Endothelial cell of umbilical vein (primary cell): Measurements from ENCODE around the gene KLRF2. TPM values are rescaled to one million over a fixed set of nuclear protein-coding genes. Genes with fewer than 3 reads are reported as not detected.
A peak's percentile ranks its signal among the peaks of the same experiment; 100 is the strongest.

Experiments
- BruUV-seq: library from RNA; stranded (reverse); fragments of 400-500 nt; replicated peaks from 2 replicates; lab custom pipeline; 2021; lab: Mats Ljungman, UMichigan
- CTCF ChIA-PET: fragments of 300-600, 350-600 bp; sonication (Branson Sonifier 250); formaldehyde crosslinking; loops from one replicate; lab custom pipeline; 2021; ENCODE audit warnings: antibody characterized with exemption, inconsistent platforms; lab: Charles Lee
- POLR2A ChIA-PET: fragments of 300-600, 350-600 bp; sonication (Branson Sonifier 250); formaldehyde crosslinking; loops from one replicate; lab custom pipeline; 2021; ENCODE audit warnings: antibody characterized with exemption, inconsistent platforms; lab: Charles Lee
- DNase-seq: peaks from one replicate; pipeline ENCODE4 v3.0.0-alpha.2; 2011; ENCODE audit warnings: low read depth, low spot score
- FAIRE-seq: peaks from 2 replicates; lab custom pipeline; 2011; peaks lifted over from hg19 to GRCh38; lab: Jason Lieb, UNC
- H2AFZ ChIP-seq: 2 replicates; pipeline ENCODE4 v1.6.0; 2012; ENCODE audit warnings: low read depth, low read length, control low read depth, inconsistent platforms
- H3K27ac ChIP-seq: 2 replicates; pipeline ENCODE4 v1.5.1; 2011; ENCODE audit warnings: low read depth, mild to moderate bottlenecking, control low read depth, low read length, moderate library complexity; ENCODE audit not compliant: insufficient read depth
- H3K27me3 ChIP-seq, 2 experiments: 2 replicates each; pipeline versions ENCODE4 v1.6.0 to v1.6.1; 2011; ENCODE audit warnings: low read length in 2 of 2, mixed read lengths in 1 of 2; ENCODE audit not compliant: control insufficient read depth in 2 of 2, insufficient read depth in 2 of 2
- H3K36me3 ChIP-seq, 2 experiments: 2 replicates in 1 of 2; 3 replicates in 1 of 2; pipeline ENCODE4 v1.5.1; 2011; ENCODE audit warnings: low read length in 2 of 2, mild to moderate bottlenecking in 1 of 2, moderate library complexity in 1 of 2; ENCODE audit not compliant: control insufficient read depth in 2 of 2, insufficient read depth in 2 of 2; ENCODE audit errors: extremely low read depth in 1 of 2
- H3K4me1 ChIP-seq: 3 replicates; pipeline ENCODE4 v1.5.1; 2011; ENCODE audit warnings: mild to moderate bottlenecking, low read length; ENCODE audit not compliant: control insufficient read depth, insufficient read depth; ENCODE audit errors: extremely low read depth
- H3K4me2 ChIP-seq: 2 replicates; pipeline ENCODE4 v1.6.1; 2011; ENCODE audit warnings: low read length, control low read depth, mixed read lengths; ENCODE audit not compliant: insufficient read depth
- H3K4me3 ChIP-seq, 3 experiments: fragments of 200-600 bp in 1 of 3; sonication (generic), shearing (Covaris generic) in 1 of 3; replicated peaks in 1 of 3; 2 replicates each; pipeline ENCODE4 v1.5.1; 2011 to 2016; ENCODE audit warnings: control low read depth in 3 of 3, low read length in 3 of 3, mild to moderate bottlenecking in 2 of 3, inconsistent platforms in 1 of 3, low read depth in 1 of 3, moderate library complexity in 1 of 3; ENCODE audit not compliant: insufficient read depth in 1 of 3
- H3K79me2 ChIP-seq: 2 replicates; pipeline ENCODE4 v1.6.0; 2012; ENCODE audit warnings: low read length, inconsistent platforms; ENCODE audit not compliant: control insufficient read depth, insufficient read depth
- H3K9ac ChIP-seq: replicated peaks from 2 replicates; pipeline ENCODE3; 2011; ENCODE audit warnings: low read length, control low read depth; ENCODE audit not compliant: insufficient read depth; ENCODE audit errors: extremely low read depth
- H3K9me1 ChIP-seq: replicated peaks from 3 replicates; pipeline ENCODE4 v1.6.0; 2011; ENCODE audit warnings: mild to moderate bottlenecking, low read length; ENCODE audit not compliant: control insufficient read depth, insufficient read depth; ENCODE audit errors: extremely low read depth
- H3K9me3 ChIP-seq: replicated peaks from 2 replicates; pipeline ENCODE4 v1.5.1; 2012; ENCODE audit warnings: low read length, inconsistent platforms; ENCODE audit not compliant: control insufficient read depth, insufficient read depth
- H4K20me1 ChIP-seq: replicated peaks from 2 replicates; pipeline ENCODE3; 2011; ENCODE audit warnings: mild to moderate bottlenecking, low read length; ENCODE audit not compliant: control insufficient read depth, insufficient read depth; ENCODE audit errors: extremely low read depth
- EZH2 ChIP-seq: IDR thresholded peaks from 2 replicates; pipeline ENCODE4 v1.6.1; 2012; ENCODE audit warnings: borderline replicate concordance, low read depth, mild to moderate bottlenecking, moderate library complexity, low read length, inconsistent platforms; ENCODE audit not compliant: severe bottlenecking
- FOS ChIP-seq: IDR thresholded peaks from 2 replicates; pipeline ENCODE4 v1.6.1; 2011; ENCODE audit warnings: mild to moderate bottlenecking, low read length, moderate library complexity, borderline replicate concordance; ENCODE audit not compliant: insufficient read depth
- GATA2 ChIP-seq: IDR thresholded peaks from 2 replicates; pipeline ENCODE4 v1.7.0; 2011; ENCODE audit warnings: low read depth, mild to moderate bottlenecking, moderate library complexity, mixed read lengths, low read length; ENCODE audit not compliant: insufficient read length, insufficient read depth
- JUN ChIP-seq: IDR thresholded peaks from 2 replicates; pipeline ENCODE4 v1.6.1; 2011; ENCODE audit warnings: borderline replicate concordance, low read depth; ENCODE audit not compliant: insufficient read length, insufficient read depth
- MYC ChIP-seq: IDR thresholded peaks from one replicate; pipeline ENCODE4 v1.6.1; 2011; ENCODE audit warnings: mild to moderate bottlenecking, low read depth, low read length
- POLR2A ChIP-seq: IDR thresholded peaks from 2 replicates; pipeline ENCODE4 v1.6.1; 2012; ENCODE audit warnings: low read depth, mild to moderate bottlenecking, control low read depth, low read length
- POLR2AphosphoS5 ChIP-seq: IDR thresholded peaks from 2 replicates; pipeline ENCODE4 v1.6.1; 2012; ENCODE audit warnings: low read depth, mild to moderate bottlenecking, control low read depth, low read length, moderate library complexity; ENCODE audit not compliant: insufficient read depth
- dilution Hi-C: fragments of 300-500 bp; cut with MboI; formaldehyde crosslinking; loops from one replicate; pipeline ENCODE4 v1.15.0; 2019; ENCODE audit warnings: low sequenced_read_pairs; ENCODE audit not compliant: extremely low pct_ligation_motif_present
- intact Hi-C: fragments of 100-400 bp; cut with micrococcal nuclease; formaldehyde crosslinking; loops from one replicate; pipeline ENCODE4 v1.10.0; 2022
- polyA plus RNA-seq, 4 experiments: library from polyadenylated mRNA; depleted of rRNA in 3 of 4; stranded (reverse) in 3 of 4; unstranded in 1 of 4; fragments of >200 nt; gene quantifications; 2 replicates each; pipeline versions ENCODE4 v1.2.1 to v1.2.3, GENCODE V29; 2011 to 2012; ENCODE audit warnings: missing spikeins in 1 of 4
- total RNA-seq: library from RNA; stranded (reverse); gene quantifications from 2 replicates; pipeline ENCODE4 v1.2.3, GENCODE V29; 2021
- TF ChIP-seq, protein P1 (sequence below), 2 donors: IDR thresholded peaks; 1 replicate in 1 of 2; 2 replicates in 1 of 2; pipeline ENCODE4 v1.5.1; 2011; ENCODE audit warnings: low read length in 2 of 2, mild to moderate bottlenecking in 2 of 2, moderate library complexity in 2 of 2, control low read depth in 1 of 2, inconsistent platforms in 1 of 2, low read depth in 1 of 2; ENCODE audit not compliant: insufficient read depth in 1 of 2; ENCODE audit errors: extremely low read depth in 1 of 2
- TF ChIP-seq, protein P2 (sequence below): IDR thresholded peaks from 2 replicates; pipeline ENCODE4 v1.6.1; 2011; ENCODE audit not compliant: insufficient read depth, insufficient read length

KLRF2 gene
- total and polyA plus RNA-seq, 2 donors (not counting 3 experiments of a cell fraction or from before 2014, with no cell fraction given) = not detected

DNA sequence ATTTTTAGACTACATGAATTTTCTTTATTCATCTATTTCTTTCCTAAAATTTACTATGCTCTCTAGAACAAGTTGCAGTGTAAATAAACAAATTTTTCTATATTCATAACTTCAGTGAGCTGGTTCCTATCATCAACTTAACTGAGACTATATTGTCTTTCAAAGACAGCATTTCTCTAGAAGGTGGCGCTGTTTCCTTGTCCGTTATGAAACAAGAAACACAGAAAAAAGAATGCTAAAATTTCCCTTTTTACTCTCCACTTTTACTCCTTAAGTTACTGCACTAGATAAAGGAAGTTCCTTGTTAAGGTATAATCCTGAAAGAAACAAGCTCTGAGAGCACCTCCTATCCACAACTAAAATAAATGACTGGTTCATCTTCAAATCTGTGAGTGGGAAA is 59.1 kb downstream of the KLRF2 start:
- H3K27ac ChIP-seq = no peak overlapping the region
- DNase-seq (peak; percentile 37), FAIRE-seq (peak; percentile 67)
- no TSS peak for BruUV-seq
- no peak overlapping the region for H2AFZ ChIP-seq
- H3K36me3 ChIP-seq = no peaks in the 10 kb centered on the region
- no peaks in the 10 kb centered on the region for H3K9me3 ChIP-seq
- intact Hi-C loops = loop anchor here (1.0 kb wide), 1 partner anchor 200 kb away; no protein-coding TSS in a partner anchor
- H3K79me2 ChIP-seq = no peaks in the 10 kb centered on the region
- no peak overlapping the region for H3K4me3 ChIP-seq
- no peak overlapping the region for H3K4me2 ChIP-seq
- no peaks in the 10 kb centered on the region for H3K4me1 ChIP-seq
- H3K27me3 ChIP-seq = peaks cover 5 to 11% of the 10 kb centered on the region in 2 experiments
- no peak for TF ChIP-seq MYC
- TF ChIP-seq, protein P1, sequence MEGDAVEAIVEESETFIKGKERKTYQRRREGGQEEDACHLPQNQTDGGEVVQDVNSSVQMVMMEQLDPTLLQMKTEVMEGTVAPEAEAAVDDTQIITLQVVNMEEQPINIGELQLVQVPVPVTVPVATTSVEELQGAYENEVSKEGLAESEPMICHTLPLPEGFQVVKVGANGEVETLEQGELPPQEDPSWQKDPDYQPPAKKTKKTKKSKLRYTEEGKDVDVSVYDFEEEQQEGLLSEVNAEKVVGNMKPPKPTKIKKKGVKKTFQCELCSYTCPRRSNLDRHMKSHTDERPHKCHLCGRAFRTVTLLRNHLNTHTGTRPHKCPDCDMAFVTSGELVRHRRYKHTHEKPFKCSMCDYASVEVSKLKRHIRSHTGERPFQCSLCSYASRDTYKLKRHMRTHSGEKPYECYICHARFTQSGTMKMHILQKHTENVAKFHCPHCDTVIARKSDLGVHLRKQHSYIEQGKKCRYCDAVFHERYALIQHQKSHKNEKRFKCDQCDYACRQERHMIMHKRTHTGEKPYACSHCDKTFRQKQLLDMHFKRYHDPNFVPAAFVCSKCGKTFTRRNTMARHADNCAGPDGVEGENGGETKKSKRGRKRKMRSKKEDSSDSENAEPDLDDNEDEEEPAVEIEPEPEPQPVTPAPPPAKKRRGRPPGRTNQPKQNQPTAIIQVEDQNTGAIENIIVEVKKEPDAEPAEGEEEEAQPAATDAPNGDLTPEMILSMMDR (IDR thresholded peaks at IDR 0.05; ENCODE audit: extremely low read depth in 1 of 2, insufficient read depth in 1 of 2, low read depth in 1 of 2, low read length in 2 of 2) = peak in 1 of 2 donors; percentile 38
- H4K20me1 ChIP-seq = no peaks in the 10 kb centered on the region
- dilution Hi-C loops = no loop called here
- ChIA-PET POLR2A (no interaction called here), CTCF (interaction anchor here (0.7 to 1.6 kb wide), 35 partner anchors 9 to 213 kb away, joined by 3 to 17 read pairs (median 4); partner anchors contain the start of genes CLEC12A, CLEC12B and CLEC2A)
- H3K9ac ChIP-seq = no peak overlapping the region
- no peaks in the 10 kb centered on the region for H3K9me1 ChIP-seq

DNA sequence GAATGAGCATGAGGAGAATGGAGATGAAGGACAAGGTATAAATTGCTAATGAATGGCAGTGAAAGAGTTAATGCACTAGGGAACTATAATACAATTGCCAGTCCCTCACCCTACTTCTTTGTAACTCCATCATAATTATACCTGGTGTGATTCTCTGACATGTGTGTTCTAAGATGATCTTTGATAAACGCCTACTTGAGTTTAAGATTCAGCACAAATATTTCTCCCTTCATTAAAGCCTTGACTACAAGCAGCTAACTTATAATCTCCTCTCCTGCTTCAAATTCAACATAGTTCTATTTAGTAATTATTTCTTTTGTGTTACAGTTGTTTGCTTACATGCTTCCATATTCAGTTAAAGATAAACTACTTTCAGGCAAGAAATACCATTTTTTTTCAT is 60.5 kb downstream of the KLRF2 start:
- TF ChIP-seq, protein P2, sequence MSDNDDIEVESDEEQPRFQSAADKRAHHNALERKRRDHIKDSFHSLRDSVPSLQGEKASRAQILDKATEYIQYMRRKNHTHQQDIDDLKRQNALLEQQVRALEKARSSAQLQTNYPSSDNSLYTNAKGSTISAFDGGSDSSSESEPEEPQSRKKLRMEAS = no peak
- no peak for TF ChIP-seq JUN
- no peak for TF ChIP-seq POLR2A
- TF ChIP-seq EZH2 = no peak
- no peak for TF ChIP-seq MYC
- TF ChIP-seq GATA2 = no peak
- TF ChIP-seq, protein P1 (IDR thresholded peaks at IDR 0.05; ENCODE audit: extremely low read depth in 1 of 2, insufficient read depth in 1 of 2, low read depth in 1 of 2, low read length in 2 of 2) = no peak
- TF ChIP-seq FOS = no peak
- TF ChIP-seq POLR2AphosphoS5 = no peak
- BruUV-seq = no TSS peak
- no peaks in the 10 kb centered on the region for H3K9me3 ChIP-seq
- no peaks in the 10 kb centered on the region for H4K20me1 ChIP-seq
- H3K27ac ChIP-seq = no peak overlapping the region
- DNase-seq (no peak), FAIRE-seq (no peak)
- no peak overlapping the region for H3K9ac ChIP-seq
- H3K4me3 ChIP-seq = no peak overlapping the region
- H3K27me3 ChIP-seq = peaks cover 5 to 14% of the 10 kb centered on the region in 2 experiments
- H3K79me2 ChIP-seq = no peaks in the 10 kb centered on the region
- dilution Hi-C loops = no loop called here
- ChIA-PET POLR2A (no interaction called here), CTCF (interaction anchor here (0.7 to 0.9 kb wide), 2 partner anchors 16 to 72 kb away, joined by 3 read pairs; partner anchors contain the start of gene CLEC2B)
- intact Hi-C loops = no loop called here
- no peaks in the 10 kb centered on the region for H3K4me1 ChIP-seq
- H3K9me1 ChIP-seq = no peaks in the 10 kb centered on the region
- no peak overlapping the region for H3K4me2 ChIP-seq
- no peak overlapping the region for H2AFZ ChIP-seq
- H3K36me3 ChIP-seq = no peaks in the 10 kb centered on the region
